Liver (tissue), 9 donors: ENCODE data around the gene SS18L1. TPM values are rescaled to one million over a fixed set of nuclear protein-coding genes. Genes with fewer than 3 reads are reported as not detected.

Experiments used
- DNase-seq: peaks from one replicate; pipeline ENCODE4 v3.0.0-alpha.2; 2017; ENCODE audit warnings: low spot score
- H3K27ac ChIP-seq, 2 donors: one replicate each; pipeline ENCODE4 v1.7.0; 2013; ENCODE audit warnings: inconsistent platforms in 2 of 2, low read length in 2 of 2, control low read depth in 1 of 2, low read depth in 1 of 2, mild to moderate bottlenecking in 1 of 2
- H3K27me3 ChIP-seq, 4 donors: one replicate each; pipeline versions ENCODE4 v1.6.1 to v1.7.0; 2013; ENCODE audit warnings: low read length in 3 of 4, inconsistent platforms in 1 of 4, mild to moderate bottlenecking in 1 of 4, moderate library complexity in 1 of 4; ENCODE audit not compliant: control insufficient read depth in 4 of 4, insufficient read depth in 4 of 4
- H3K36me3 ChIP-seq, 4 donors: one replicate each; pipeline versions ENCODE4 v1.6.1 to v1.7.0; 2013; ENCODE audit warnings: low read length in 3 of 4, mild to moderate bottlenecking in 3 of 4, low read depth in 1 of 4, moderate library complexity in 1 of 4; ENCODE audit not compliant: control insufficient read depth in 4 of 4, insufficient read depth in 3 of 4
- H3K4me1 ChIP-seq, 4 donors: one replicate each; pipeline versions ENCODE4 v1.6.1 to v1.7.0; 2013; ENCODE audit warnings: low read length in 3 of 4, mild to moderate bottlenecking in 3 of 4, moderate library complexity in 1 of 4; ENCODE audit not compliant: control insufficient read depth in 4 of 4, insufficient read depth in 4 of 4
- H3K4me3 ChIP-seq, 3 donors: one replicate each; pipeline versions ENCODE4 v1.6.1 to v1.7.0; 2013; ENCODE audit warnings: low read length in 3 of 3, control low read depth in 1 of 3, low read depth in 1 of 3, mild to moderate bottlenecking in 1 of 3
- H3K9ac ChIP-seq, 2 donors: one replicate each; pipeline ENCODE4 v1.7.0; 2013; ENCODE audit warnings: low read length in 2 of 2, mild to moderate bottlenecking in 2 of 2, moderate library complexity in 2 of 2, control low read depth in 1 of 2, low read depth in 1 of 2
- H3K9me3 ChIP-seq, 4 donors: one replicate each; pipeline versions ENCODE4 v1.6.1 to v1.7.0; 2013; ENCODE audit warnings: low read length in 3 of 4; ENCODE audit not compliant: control insufficient read depth in 4 of 4
- ATF3 ChIP-seq: IDR thresholded peaks from 2 replicates; pipeline ENCODE4 v1.6.1; 2016; ENCODE audit warnings: antibody characterized with exemption
- CTCF ChIP-seq: fragments of 150-350 bp; IDR thresholded peaks from 2 replicates; pipeline ENCODE4 v1.5.1; 2017; ENCODE audit warnings: improper control_type of control experiment, low read depth, low read length; ENCODE audit not compliant: missing input control
- EGR1 ChIP-seq, 2 donors: IDR thresholded peaks; 2 replicates each; pipeline ENCODE4 v1.6.1; 2016 to 2018; ENCODE audit warnings: antibody characterized with exemption in 2 of 2, low read depth in 2 of 2
- FOXA1 ChIP-seq: IDR thresholded peaks from 2 replicates; pipeline ENCODE4 v1.6.1; 2016; ENCODE audit warnings: antibody characterized with exemption
- FOXA2 ChIP-seq: IDR thresholded peaks from 2 replicates; pipeline ENCODE4 v1.6.1; 2016; ENCODE audit warnings: antibody characterized with exemption
- GABPA ChIP-seq, 2 donors: IDR thresholded peaks in 1 of 2; conservative IDR thresholded peaks in 1 of 2; 2 replicates each; pipeline ENCODE4 v1.6.1; 2016; ENCODE audit warnings: antibody characterized with exemption in 2 of 2, mild to moderate bottlenecking in 1 of 2, moderate library complexity in 1 of 2
- HNF4A ChIP-seq, 2 donors: conservative IDR thresholded peaks; 2 replicates each; pipeline ENCODE4 v1.6.1; 2016; ENCODE audit warnings: antibody characterized with exemption in 2 of 2, mild to moderate bottlenecking in 2 of 2
- HNF4G ChIP-seq: IDR thresholded peaks from 2 replicates; pipeline ENCODE4 v1.6.1; 2016; ENCODE audit warnings: antibody characterized with exemption
- JUND ChIP-seq, 2 donors: IDR thresholded peaks; 2 replicates each; pipeline ENCODE4 v1.6.1; 2016; ENCODE audit warnings: antibody characterized with exemption in 2 of 2
- MAX ChIP-seq: IDR thresholded peaks from 2 replicates; pipeline ENCODE4 v1.6.1; 2016; ENCODE audit warnings: antibody characterized with exemption
- NR2F2 ChIP-seq: IDR thresholded peaks from 2 replicates; pipeline ENCODE4 v1.6.1; 2016; ENCODE audit warnings: antibody characterized with exemption
- RAD21 ChIP-seq, 2 donors: IDR thresholded peaks; 2 replicates each; pipeline ENCODE4 v1.6.1; 2016; ENCODE audit warnings: antibody characterized with exemption in 2 of 2, mild to moderate bottlenecking in 2 of 2
- REST ChIP-seq: IDR thresholded peaks from 2 replicates; pipeline ENCODE4 v1.6.1; 2016; ENCODE audit warnings: antibody characterized with exemption, mild to moderate bottlenecking
- RXRA ChIP-seq, 2 donors: IDR thresholded peaks; 2 replicates each; pipeline ENCODE4 v1.6.1; 2017 to 2018; ENCODE audit warnings: antibody characterized with exemption in 2 of 2, mild to moderate bottlenecking in 1 of 2
- SP1 ChIP-seq: IDR thresholded peaks from 2 replicates; pipeline ENCODE4 v1.6.1; 2018; ENCODE audit warnings: antibody characterized with exemption, mild to moderate bottlenecking
- TAF1 ChIP-seq: conservative IDR thresholded peaks from 2 replicates; pipeline ENCODE4 v1.6.1; 2016; ENCODE audit warnings: antibody characterized with exemption, mild to moderate bottlenecking
- YY1 ChIP-seq: IDR thresholded peaks from 2 replicates; pipeline ENCODE4 v1.6.1; 2016; ENCODE audit warnings: antibody characterized with exemption, mild to moderate bottlenecking
- ZBTB33 ChIP-seq: IDR thresholded peaks from 2 replicates; pipeline ENCODE4 v1.6.1; 2016; ENCODE audit warnings: antibody characterized with exemption
- WGBS: extraction: QIAGEN DNeasy Blood & Tissue Kit; methylation state at CpG from one replicate; pipeline ENCODE4 v1.1.7; 2013; 5-methylcytosine and 5-hydroxymethylcytosine counted together
- polyA plus RNA-seq, 2 donors: library from polyadenylated mRNA; stranded (reverse) in 1 of 2; unstranded in 1 of 2; fragments of 200-250 nt in 1 of 2; fragments of >200 nt in 1 of 2; fragmentation: Nextera tagmentation in 1 of 2; extraction: Ambion mirVana in 1 of 2; gene quantifications; one replicate each; pipeline versions ENCODE4 v1.2.1 to v1.2.3, GENCODE V29; 2013 to 2015
- total RNA-seq, 2 donors: library from RNA; depleted of rRNA; stranded (reverse); fragments of >200 nt; gene quantifications; one replicate each; pipeline ENCODE4 v1.2.3, GENCODE V29; 2014
- donor health status: healthy.
- donor health status: healthy.
- donor health status: healthy.
- donor health status: healthy.
- donor health status: healthy.

Gene SS18L1
- total and polyA plus RNA-seq, 4 donors = 6.1 to 24.3 (median 16.7) TPM

GRCh38 chr20:62227977-62228958, 84.7 kb downstream of the SS18L1 start:
- H3K4me1 ChIP-seq = no peaks in the 10 kb centered on the region
- no peak for DNase-seq
- H3K27ac ChIP-seq = no peak overlapping the region
- 53% methylated on average over 37 of the region's 37 CpGs for WGBS
- no peaks in the 10 kb centered on the region for H3K36me3 ChIP-seq
- peak in 1 of 2 donors; percentile 18 for TF ChIP-seq HNF4A (conservative IDR thresholded peaks at IDR 0.05)
- TF ChIP-seq HNF4G = no peak
- H3K9ac ChIP-seq = no peak overlapping the region
- no peaks in the 10 kb centered on the region for H3K27me3 ChIP-seq
- H3K9me3 ChIP-seq = no peaks in the 10 kb centered on the region
- no peak overlapping the region for H3K4me3 ChIP-seq

- Histone ChIP-seq H3K9ac (no peak overlapping the region), H3K4me3 (no peak overlapping the region), H3K36me3 (no peaks in the 10 kb centered on the region), H3K4me1 (no peaks in the 10 kb centered on the region), H3K9me3 (no peaks in the 10 kb centered on the region), H3K27me3 (no peaks in the 10 kb centered on the region), H3K27ac (no peak overlapping the region)
- 86% methylated on average over 7 of the region's 7 CpGs for WGBS
- no peak for TF ChIP-seq EGR1 (IDR thresholded peaks at IDR 0.05; ENCODE audit: low read depth in 2 of 2)
- TF ChIP-seq ZBTB33 = no peak
- no peak for TF ChIP-seq HNF4G
- no peak for TF ChIP-seq RAD21 (IDR thresholded peaks at IDR 0.05)
- TF ChIP-seq HNF4A (conservative IDR thresholded peaks at IDR 0.05) = no peak
- no peak for TF ChIP-seq TAF1
- TF ChIP-seq MAX = no peak
- no peak for TF ChIP-seq FOXA2
- TF ChIP-seq GABPA (IDR thresholded peaks at IDR 0.05 in 1 of 2, conservative IDR thresholded peaks at IDR 0.05 in 1 of 2) = no peak
- TF ChIP-seq NR2F2 = no peak
- TF ChIP-seq YY1 = no peak
- no peak for TF ChIP-seq CTCF
- TF ChIP-seq FOXA1 = no peak
- no peak for TF ChIP-seq SP1
- no peak for TF ChIP-seq ATF3
- no peak for TF ChIP-seq REST
- TF ChIP-seq RXRA (IDR thresholded peaks at IDR 0.05) = no peak
- TF ChIP-seq JUND (IDR thresholded peaks at IDR 0.05) = no peak
- DNase-seq = no peak
Observed at GRCh38 chr20:62228982-62229545, 85.5 kb downstream of the SS18L1 start.
